ENCODE data around the gene DGKZ.
"Not testable (repeated sequence)": the region's sequence is repeated elsewhere in the genome, so short reads cannot be mapped to it uniquely, and the experiment has no call there.

The DGKZ gene

GRCh38 chr11:46367244-46367915 lies 20.1 kb downstream of the DGKZ start:
- DNase-seq (ENCODE audit: low spot score): peak; percentile 62

GRCh38 chr11:46367916-46368267 lies 20.6 kb downstream of the DGKZ start:
- no peak for DNase-seq (ENCODE audit: low spot score)

GRCh38 chr11:46369458-46370152 lies 22.3 kb downstream of the DGKZ start:
- DNase-seq (ENCODE audit: low spot score): peak; percentile 85

GRCh38 chr11:46370253-46370652 lies 23.0 kb downstream of the DGKZ start:
- no peak for DNase-seq (ENCODE audit: low spot score)

- DNase-seq (ENCODE audit: low spot score): not testable (repeated sequence)
These were observed 24.0 kb downstream of the DGKZ start for GRCh38 chr11:46371262-46371661.

- no peak for DNase-seq (ENCODE audit: low spot score)
These were observed 24.8 kb downstream of the DGKZ start for GRCh38 chr11:46372086-46372485.

DNA sequence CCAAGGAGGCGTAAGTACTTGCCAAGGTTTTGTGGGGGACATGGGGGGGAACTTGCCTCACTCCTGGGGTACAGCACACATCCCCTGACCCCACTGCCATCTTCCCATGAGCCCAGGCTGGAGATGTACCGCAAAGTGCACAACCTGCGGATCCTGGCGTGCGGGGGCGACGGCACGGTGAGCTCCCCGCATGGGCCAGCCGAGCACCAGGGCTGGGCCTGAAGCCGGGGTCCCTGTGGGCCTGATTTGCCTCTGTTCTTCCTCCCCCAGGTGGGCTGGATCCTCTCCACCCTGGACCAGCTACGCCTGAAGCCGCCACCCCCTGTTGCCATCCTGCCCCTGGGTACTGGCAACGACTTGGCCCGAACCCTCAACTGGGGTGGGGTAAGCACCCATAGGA lies 25.2 kb downstream of the DGKZ start:
- not testable (repeated sequence) for DNase-seq (ENCODE audit: low spot score)

DNA sequence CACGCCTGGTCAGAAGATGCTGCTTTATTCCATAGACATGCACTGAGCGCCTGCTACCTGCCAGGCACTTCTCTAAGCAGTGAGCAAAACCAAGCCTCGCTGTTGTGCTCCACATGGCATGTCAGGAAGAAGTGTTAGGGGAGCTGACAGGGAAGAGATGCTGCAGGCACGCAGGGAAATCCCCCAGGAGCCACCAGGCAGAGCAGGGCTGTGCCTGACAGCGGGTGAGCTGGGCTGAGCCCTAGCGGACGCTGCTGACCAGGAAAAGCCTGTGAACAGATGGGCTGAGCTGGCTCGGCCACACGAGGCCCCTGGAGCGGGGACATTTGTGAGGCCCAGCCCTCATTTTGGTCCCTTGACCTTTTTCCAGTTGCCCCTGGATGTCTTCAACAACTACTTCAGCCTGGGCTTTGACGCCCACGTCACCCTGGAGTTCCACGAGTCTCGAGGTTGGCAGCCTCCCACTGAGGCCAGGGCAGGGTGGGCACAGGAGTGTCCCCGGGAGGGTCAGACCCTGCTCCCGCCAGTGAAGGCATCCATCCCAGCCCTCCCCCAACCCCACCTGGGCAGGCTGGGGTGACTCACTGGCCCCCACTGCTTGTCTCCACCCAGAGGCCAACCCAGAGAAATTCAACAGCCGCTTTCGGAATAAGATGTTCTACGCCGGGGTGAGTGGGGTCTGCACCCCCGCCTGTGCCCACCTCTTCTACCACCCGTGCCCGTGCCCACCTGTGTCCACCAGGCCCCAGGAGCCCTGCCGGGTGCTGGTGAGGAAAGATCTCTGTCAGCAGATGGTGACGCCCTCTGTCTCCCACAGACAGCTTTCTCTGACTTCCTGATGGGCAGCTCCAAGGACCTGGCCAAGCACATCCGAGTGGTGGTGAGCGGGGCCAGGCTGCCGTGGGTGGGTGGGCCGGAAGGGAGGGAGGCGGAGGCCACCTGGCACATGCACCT lies 26.8 kb downstream of the DGKZ start:
- no peak for DNase-seq (ENCODE audit: low spot score)

- DNase-seq (ENCODE audit: low spot score): no peak
These were observed 27.6 kb downstream of the DGKZ start for GRCh38 chr11:46374815-46375214.

DNA sequence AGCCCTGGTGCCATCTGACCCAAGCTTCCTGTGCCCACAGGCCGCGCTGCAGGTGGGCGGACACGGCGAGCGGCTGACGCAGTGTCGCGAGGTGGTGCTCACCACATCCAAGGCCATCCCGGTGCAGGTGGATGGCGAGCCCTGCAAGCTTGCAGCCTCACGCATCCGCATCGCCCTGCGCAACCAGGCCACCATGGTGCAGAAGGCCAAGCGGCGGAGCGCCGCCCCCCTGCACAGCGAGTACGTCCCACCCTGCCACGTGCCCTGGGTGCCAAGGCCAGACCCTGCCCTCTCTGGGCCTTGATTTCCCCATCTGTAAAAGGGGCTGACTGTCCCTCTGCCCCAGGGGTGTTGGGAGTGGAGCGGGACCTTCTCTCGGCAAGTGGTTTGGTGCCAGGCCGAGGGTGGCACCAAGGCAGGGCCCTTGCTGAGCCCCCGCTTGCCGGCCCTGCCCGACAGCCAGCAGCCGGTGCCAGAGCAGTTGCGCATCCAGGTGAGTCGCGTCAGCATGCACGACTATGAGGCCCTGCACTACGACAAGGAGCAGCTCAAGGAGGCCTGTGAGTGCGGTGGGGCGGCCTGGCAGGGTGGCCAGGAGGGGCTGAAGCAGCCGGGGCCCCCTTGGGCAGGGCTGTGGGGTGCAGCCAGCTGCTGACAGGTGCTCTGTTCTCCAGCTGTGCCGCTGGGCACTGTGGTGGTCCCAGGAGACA lies 28.3 kb downstream of the DGKZ start:
- no peak for DNase-seq (ENCODE audit: low spot score)

GRCh38 chr11:46376258-46377050 lies 29.2 kb downstream of the DGKZ start:
- DNase-seq (ENCODE audit: low spot score): no peak

DNA sequence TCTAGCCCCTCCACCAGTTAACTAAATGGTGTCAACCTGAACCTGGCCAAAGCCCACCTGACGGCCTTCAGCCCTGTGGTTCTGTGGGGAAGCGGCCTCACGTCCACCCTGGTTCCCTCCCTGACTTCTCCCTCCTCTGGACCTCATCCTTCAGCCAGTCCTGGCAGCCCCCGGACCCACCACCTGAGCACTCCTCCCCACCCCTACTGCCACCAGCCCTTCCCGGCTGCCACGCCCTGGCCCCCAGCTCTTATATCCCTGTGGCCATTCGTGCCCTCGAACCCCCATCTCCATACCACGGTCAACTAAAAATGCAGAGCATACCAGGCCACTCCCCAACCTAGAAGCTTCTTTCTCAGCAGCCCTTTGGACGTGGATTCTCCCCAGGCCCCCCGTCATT lies 30.0 kb downstream of the DGKZ start:
- no peak for DNase-seq (ENCODE audit: low spot score)

DNA sequence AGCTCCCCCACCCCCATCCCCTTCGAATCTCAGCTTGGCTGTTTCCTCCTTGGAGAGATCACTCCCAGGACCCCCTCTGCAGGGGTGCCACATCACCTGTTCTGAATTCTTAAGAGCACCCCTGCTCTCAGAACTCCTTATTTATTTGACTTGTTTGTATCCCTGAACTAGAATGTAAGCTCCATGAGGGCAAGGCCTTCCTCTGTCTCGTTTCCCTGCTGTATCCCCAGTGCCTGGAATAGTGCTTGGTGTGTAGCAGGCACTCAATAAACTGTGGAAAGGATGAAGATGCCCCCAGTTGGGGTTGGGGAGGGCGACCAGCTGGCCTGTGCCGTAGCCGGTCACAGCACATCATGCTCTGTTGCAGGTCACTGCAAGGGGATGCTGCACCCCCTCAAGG lies 30.6 kb downstream of the DGKZ start:
- no peak for DNase-seq (ENCODE audit: low spot score)

DNA sequence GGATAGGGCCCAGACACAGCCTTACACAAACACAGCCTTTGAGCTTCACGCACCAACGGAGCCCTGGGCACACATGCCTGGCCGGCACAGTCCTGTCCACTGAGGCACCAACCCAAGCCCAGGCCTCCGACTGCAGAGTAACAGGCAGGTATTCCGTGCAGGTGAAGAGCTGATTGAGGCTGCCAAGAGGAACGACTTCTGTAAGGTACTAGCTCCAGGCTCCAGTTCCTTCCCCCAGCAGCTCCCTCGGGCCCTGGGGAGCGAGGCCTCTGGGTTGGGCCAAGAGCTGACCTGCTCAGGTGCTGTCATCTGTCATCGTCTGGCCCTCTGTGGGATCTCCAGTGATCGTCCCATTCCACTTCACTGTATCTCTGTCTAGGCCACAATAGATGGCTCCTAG lies 31.0 kb downstream of the DGKZ start:
- DNase-seq (ENCODE audit: low spot score): no peak

DNA sequence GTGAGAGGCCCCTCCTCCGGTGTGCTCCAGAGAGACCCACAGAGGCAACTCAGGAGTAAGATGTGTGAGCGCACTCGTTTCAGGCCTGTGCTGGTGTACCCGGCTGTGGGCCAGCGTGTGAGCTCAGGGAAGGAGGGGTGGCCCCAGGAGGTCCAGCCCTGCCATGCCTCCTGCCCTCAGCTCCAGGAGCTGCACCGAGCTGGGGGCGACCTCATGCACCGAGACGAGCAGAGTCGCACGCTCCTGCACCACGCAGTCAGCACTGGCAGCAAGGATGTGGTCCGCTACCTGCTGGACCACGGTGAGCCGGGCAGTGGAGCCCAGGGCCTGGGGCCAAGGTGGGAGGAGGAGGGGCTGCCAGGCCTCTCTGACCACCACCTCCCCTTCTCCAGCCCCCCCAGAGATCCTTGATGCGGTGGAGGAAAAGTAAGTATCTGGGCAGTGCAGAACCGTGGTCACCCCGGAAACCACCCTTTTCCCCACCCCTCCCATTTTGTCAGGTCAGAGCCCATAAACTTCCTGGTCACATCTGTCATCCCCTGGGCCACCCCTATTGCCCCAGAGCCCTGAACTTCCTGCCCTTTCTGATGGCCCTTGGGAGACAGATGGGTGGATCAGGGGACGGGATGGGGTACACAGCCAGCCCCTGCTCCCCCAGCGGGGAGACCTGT lies 31.7 kb downstream of the DGKZ start:
- DNase-seq (ENCODE audit: low spot score): no peak

- not testable (repeated sequence) for DNase-seq (ENCODE audit: low spot score)
These were observed 32.4 kb downstream of the DGKZ start for GRCh38 chr11:46379482-46380293.

DNA sequence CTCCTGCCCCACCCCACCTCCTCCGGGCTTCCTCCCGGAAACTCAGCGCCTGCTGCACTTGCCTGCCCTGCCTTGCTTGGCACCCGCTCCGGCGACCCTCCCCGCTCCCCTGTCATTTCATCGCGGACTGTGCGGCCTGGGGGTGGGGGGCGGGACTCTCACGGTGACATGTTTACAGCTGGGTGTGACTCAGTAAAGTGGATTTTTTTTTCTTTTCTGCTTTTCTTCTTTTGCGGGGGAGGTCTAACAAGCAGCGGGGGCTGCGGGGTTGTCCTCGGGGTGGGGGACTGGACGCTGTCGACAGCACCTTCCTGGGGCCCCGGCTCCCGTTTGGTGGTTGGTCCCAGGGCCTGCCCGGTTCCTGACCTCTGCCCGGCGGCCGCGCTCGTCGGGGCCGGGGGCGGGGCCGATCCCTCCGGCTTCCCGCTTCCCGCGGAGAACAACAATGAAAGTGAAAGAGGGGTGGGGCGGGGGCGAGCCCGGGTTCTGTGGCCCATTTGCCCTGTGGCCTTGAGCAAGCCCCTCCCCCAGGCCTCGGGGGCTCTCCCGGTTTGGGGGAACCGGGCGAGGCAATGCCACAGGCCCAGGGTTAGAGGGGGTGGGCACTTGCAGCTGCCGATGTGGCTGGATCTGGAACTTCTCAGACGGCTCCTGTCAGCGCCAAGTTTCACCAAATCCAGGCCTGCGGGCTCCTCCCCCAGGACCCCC lies 33.2 kb downstream of the DGKZ start:
- peak; percentile 78 for DNase-seq (ENCODE audit: low spot score)

DNA sequence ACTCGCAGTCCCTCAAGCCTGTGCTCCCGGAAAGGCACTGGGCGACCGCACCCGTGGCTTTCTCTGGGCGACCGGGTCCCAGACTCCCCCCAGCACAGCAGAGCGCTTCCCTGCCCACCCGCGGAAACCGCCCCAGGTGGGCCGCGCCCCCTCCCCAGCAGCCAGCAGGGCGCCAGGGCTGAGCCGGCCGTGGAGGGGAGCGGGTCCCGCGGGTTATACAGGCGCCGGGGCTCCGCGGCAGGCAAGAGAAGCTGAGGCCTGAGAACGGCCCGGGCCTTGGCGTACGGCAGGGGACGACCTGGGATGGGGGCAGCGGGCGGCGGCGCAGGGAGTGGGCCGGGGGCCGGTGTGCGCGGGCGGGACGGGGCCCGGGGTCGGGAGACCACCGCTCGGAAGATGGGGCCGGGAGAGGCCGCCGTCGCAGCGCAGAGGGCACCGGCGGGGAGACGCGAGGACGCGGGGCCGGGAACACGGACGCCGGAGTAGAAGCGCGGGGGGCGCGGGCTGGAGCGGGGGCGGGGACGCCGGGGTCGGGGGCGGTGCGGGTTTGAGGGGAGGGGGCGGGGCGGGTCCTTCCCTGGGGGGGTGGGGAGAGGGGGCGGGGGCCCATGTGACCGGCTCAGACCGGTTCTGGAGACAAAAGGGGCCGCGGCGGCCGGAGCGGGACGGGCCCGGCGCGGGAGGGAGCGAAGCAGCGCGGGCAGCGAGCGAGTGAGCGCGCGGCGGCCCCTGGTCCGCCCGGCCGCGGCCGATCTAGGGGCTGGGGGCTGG lies 34.0 kb downstream of the DGKZ start, which contains the start of gene MDK:
MDK (plus strand) TSS at position 622 of the 771 bp plus-strand sequence. CDS start 389 bp downstream, outside the sequence.
- DNase-seq (ENCODE audit: low spot score): peak; percentile 52
